ENCODE results near the gene ASPHD1. TPM values are rescaled to one million over a fixed set of nuclear protein-coding genes. Genes with fewer than 3 reads are reported as not detected.

The ASPHD1 gene
- polyA plus RNA-seq, 3 donors, result not detected

DNA sequence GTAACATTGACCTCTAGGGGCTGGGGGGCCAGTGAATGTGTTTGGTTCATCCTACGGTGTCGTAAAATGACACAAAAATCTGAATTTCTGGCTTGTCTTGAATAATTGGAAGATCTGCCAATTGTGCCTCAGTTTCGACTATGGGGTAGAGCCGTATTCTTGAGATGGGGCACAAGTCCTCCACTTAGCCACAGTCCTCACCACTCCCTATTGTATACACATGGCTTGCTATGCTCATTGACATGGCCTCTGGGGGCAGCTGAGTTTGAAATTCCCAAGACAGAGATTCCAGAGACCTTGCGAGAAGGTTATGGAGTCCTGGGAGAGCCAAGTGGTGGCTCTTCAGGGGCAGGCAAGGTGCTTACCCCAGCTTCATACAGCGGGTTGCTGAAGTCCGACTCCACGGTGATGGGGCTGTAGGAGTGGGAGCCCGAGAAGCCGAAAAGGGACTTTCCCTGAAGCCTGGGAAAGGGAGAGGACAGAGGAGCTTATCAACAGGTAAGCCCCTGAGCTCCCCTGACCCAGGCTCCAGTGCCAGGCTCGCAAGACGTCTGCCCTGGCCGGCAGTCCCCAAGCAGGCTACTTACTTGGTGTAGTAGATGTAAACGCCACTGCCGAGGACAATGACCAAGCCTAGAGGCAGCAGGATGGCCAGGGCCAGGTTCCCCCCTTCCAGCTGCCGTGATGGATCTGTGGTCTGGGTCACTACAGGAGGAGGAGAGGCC, 28.3 kb upstream of the ASPHD1 start:
- TF ChIP-seq CTCF (IDR thresholded peaks at IDR 0.05), result no peak
- Mint-ChIP-seq H3K36me3 (no peaks in the 10 kb centered on the region), H3K27me3 (ENCODE audit: low read depth in 3 of 3) (peaks cover 20 to 30% (median 29%) of the 10 kb centered on the region in 3 donors), H3K9me3 (peaks cover 0 to 14% (median 4%) of the 10 kb centered on the region in 7 donors), H3K27ac (no peak overlapping the region), H3K4me3 (no peak overlapping the region), H3K4me1 (peaks cover 9% of the 10 kb centered on the region)
- Histone ChIP-seq H3K9ac (ENCODE audit: insufficient read depth, low read length, poor library complexity, severe bottlenecking) (no peak overlapping the region), H2AFZ (ENCODE audit: insufficient read depth, low read depth, low read length, poor library complexity, severe bottlenecking) (no peak overlapping the region), H3K4me1 (ENCODE audit: control insufficient read depth in 1 of 2, insufficient read depth in 2 of 2, low read length in 2 of 2) (peaks cover 9 to 10% of the 10 kb centered on the region in 2 donors), H3K36me3 (replicated peaks in 1 of 2; ENCODE audit: control insufficient read depth in 1 of 2, insufficient read depth in 2 of 2, low read length in 2 of 2) (no peaks in the 10 kb centered on the region), H3K4me3 (replicated peaks in 1 of 3; ENCODE audit: low read depth in 2 of 3, low read length in 3 of 3) (no peak overlapping the region), H3K27me3 (ENCODE audit: control insufficient read depth in 2 of 2, insufficient read depth in 2 of 2, low read length in 2 of 2) (peaks cover 3 to 19% of the 10 kb centered on the region in 2 donors), H3K4me2 (replicated peaks; ENCODE audit: extremely low read depth, low read length, poor library complexity, severe bottlenecking) (no peak overlapping the region), H3K27ac (ENCODE audit: low read depth in 1 of 2, low read length in 2 of 2) (no peak overlapping the region), H4K20me1 (ENCODE audit: insufficient read depth, low read length) (no peaks in the 10 kb centered on the region), H3K9me3 (replicated peaks in 1 of 2; ENCODE audit: control insufficient read depth in 1 of 2, insufficient read depth in 1 of 2, low read length in 2 of 2) (no peaks in the 10 kb centered on the region), H3K79me2 (ENCODE audit: insufficient read depth, low read length) (no peaks in the 10 kb centered on the region)
- WGBS (ENCODE audit: insufficient coverage), result 97% methylated on average over 10 of the region's 16 CpGs
- intact Hi-C loops (cut with micrococcal nuclease), result no loop called here
- DNase-seq, result no peak

- H3K27ac Mint-ChIP-seq, result peak overlapping the region in 1 of 7 donors; percentile 30
- intact Hi-C loops (cut with micrococcal nuclease), result no loop called here
Observed at GRCh38 chr16:29873319-29873718, 27.0 kb upstream of the ASPHD1 start.

More at GRCh38 chr16:29873319-29873718, 27.0 kb upstream of the ASPHD1 start:
- TF ChIP-seq CTCF (IDR thresholded peaks at IDR 0.05), result no peak
- Histone ChIP-seq H3K79me2 (ENCODE audit: insufficient read depth, low read length) (no peaks in the 10 kb centered on the region), H3K4me3 (replicated peaks in 1 of 3; ENCODE audit: low read depth in 2 of 3, low read length in 3 of 3) (no peak overlapping the region), H3K4me2 (replicated peaks; ENCODE audit: extremely low read depth, low read length, poor library complexity, severe bottlenecking) (no peak overlapping the region), H3K27ac (ENCODE audit: low read depth in 1 of 2, low read length in 2 of 2) (no peak overlapping the region), H3K9me3 (replicated peaks in 1 of 2; ENCODE audit: control insufficient read depth in 1 of 2, insufficient read depth in 1 of 2, low read length in 2 of 2) (peaks cover 8% of the 10 kb centered on the region in 2 donors), H3K4me1 (ENCODE audit: control insufficient read depth in 1 of 2, insufficient read depth in 2 of 2, low read length in 2 of 2) (peaks cover 14 to 19% of the 10 kb centered on the region in 2 donors), H4K20me1 (ENCODE audit: insufficient read depth, low read length) (no peaks in the 10 kb centered on the region), H3K36me3 (replicated peaks in 1 of 2; ENCODE audit: control insufficient read depth in 1 of 2, insufficient read depth in 2 of 2, low read length in 2 of 2) (no peaks in the 10 kb centered on the region), H3K27me3 (ENCODE audit: control insufficient read depth in 2 of 2, insufficient read depth in 2 of 2, low read length in 2 of 2) (peaks cover 5 to 31% of the 10 kb centered on the region in 2 donors), H3K9ac (ENCODE audit: insufficient read depth, low read length, poor library complexity, severe bottlenecking) (no peak overlapping the region), H2AFZ (ENCODE audit: insufficient read depth, low read depth, low read length, poor library complexity, severe bottlenecking) (no peak overlapping the region)
- Mint-ChIP-seq H3K4me3 (no peak overlapping the region), H3K36me3 (peaks cover 0 to 5% of the 10 kb centered on the region in 2 donors), H3K27me3 (ENCODE audit: low read depth in 3 of 3) (peaks cover 32 to 40% (median 40%) of the 10 kb centered on the region in 3 donors), H3K9me3 (peaks cover 5 to 21% (median 10%) of the 10 kb centered on the region in 7 donors), H3K4me1 (peaks cover 17% of the 10 kb centered on the region)
- WGBS (ENCODE audit: insufficient coverage), result 94% methylated on average over 26 of the region's 26 CpGs
- no peak for DNase-seq

All from CD14-positive monocyte (primary cell).